GM18511 (cell line): ENCODE results near the gene NAV2.

Source experiments
- ATAC-seq: cut with Tn5 transposase; IDR thresholded peaks from one replicate; pipeline ENCODE4 v1.9.1; 2021; ENCODE audit warnings: mild to moderate bottlenecking, moderate library complexity; ENCODE audit not compliant: unreplicated experiment

The NAV2 gene

GRCh38 chr11:20097319-20098221, 384.9 kb downstream of the NAV2 start:
- no peak for ATAC-seq

- no peak for ATAC-seq
Measured at GRCh38 chr11:20099527-20099926, 386.9 kb downstream of the NAV2 start.

- no peak for ATAC-seq
Measured at GRCh38 chr11:20102397-20102796, 389.8 kb downstream of the NAV2 start.

GRCh38 chr11:20103281-20103680, 390.6 kb downstream of the NAV2 start:
- no peak for ATAC-seq

GRCh38 chr11:20105427-20105826, 392.8 kb downstream of the NAV2 start:
- ATAC-seq = no peak

GRCh38 chr11:20109731-20110445, 397.3 kb downstream of the NAV2 start:
- no peak for ATAC-seq

GRCh38 chr11:20110908-20111669, 398.5 kb downstream of the NAV2 start:
- ATAC-seq = peak; percentile 86

GRCh38 chr11:20111871-20112270, 399.2 kb downstream of the NAV2 start:
- no peak for ATAC-seq

GRCh38 chr11:20112291-20113148, 399.9 kb downstream of the NAV2 start:
- ATAC-seq = no peak

GRCh38 chr11:20113149-20113438, 400.5 kb downstream of the NAV2 start:
- no peak for ATAC-seq

- no peak for ATAC-seq
Measured at GRCh38 chr11:20114588-20114987, 402.0 kb downstream of the NAV2 start.

- ATAC-seq = no peak
Measured at GRCh38 chr11:20116825-20117224, 404.2 kb downstream of the NAV2 start.

- ATAC-seq = no peak
Measured at GRCh38 chr11:20117291-20117690, 404.7 kb downstream of the NAV2 start.

GRCh38 chr11:20118209-20118608, 405.6 kb downstream of the NAV2 start:
- ATAC-seq = no peak

- ATAC-seq = no peak
Measured at GRCh38 chr11:20119315-20119714, 406.7 kb downstream of the NAV2 start.

GRCh38 chr11:20120134-20120925, 407.7 kb downstream of the NAV2 start:
- no peak for ATAC-seq

- ATAC-seq = no peak
Measured at GRCh38 chr11:20122131-20122530, 409.5 kb downstream of the NAV2 start.

GRCh38 chr11:20125927-20126326, 413.3 kb downstream of the NAV2 start:
- no peak for ATAC-seq

- ATAC-seq = no peak
Measured at GRCh38 chr11:20126724-20127123, 414.1 kb downstream of the NAV2 start.
